Measurements from ENCODE around the gene SLC6A5.
"Not testable (repeated sequence)": the region's sequence is repeated elsewhere in the genome, so short reads cannot be mapped to it uniquely, and the experiment has no call there.

SLC6A5 gene

DNA sequence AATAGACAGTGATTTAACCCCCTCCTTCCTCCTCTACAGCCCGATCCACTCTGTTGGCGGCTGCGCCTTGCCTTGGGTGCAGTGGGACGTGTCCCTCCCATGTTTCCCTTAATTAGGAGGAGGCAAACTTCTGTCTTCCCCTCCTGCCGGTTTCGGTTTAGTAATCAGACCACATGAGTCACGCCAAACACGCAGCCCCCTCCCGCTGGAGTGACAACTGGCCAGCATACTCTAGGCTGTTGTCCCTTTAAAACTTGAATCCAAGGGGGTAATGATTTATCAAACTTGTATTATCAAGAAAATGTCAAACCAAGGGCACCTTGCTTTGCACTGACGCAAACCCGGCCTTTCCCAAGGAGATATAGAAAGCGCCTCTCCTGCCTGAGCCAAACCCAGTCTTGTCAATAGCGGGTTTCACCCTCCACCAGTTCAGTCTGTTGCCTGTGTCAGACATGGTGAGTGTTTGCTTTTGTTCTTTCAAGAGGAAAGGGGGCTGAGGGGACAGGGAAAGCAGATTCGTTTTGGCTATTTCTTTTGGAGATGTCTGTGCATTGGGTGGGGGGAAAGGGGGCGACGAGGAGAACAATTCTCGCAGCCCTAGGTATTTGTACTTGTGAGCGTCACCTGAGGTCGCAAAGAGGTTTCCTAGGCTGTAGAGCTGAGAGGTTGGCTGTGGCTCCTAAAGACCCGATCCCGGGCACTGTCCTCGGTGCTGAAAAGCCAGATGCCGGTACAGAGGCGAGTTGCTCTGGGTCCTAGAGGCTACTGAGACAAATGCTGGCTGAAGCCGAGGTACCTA, at the start of gene SLC6A5:
Gene SLC6A5, plus strand, starts transcription at position 388 of the 799 bp plus-strand sequence. Its CDS starts 65 bp downstream, at position 453.
- DNase-seq, result no peak

DNA sequence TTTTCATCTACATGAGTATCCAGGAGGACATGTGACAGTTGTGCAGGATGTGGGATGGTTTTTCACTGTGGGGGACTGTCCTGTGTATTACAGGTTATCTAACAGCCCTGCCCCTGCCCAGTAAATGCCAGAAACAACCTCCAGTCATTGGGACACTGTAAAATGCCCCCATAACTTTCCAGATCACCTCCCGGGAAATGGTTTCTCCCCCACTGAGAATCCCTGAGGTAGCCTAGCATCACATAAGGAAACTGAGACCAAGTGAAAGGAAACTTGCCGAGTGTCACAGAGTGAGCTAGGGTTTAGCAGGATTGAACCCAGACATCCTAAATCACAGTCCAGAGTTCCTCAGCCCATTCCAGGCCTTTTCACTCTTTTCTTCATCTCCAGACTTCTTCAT, 48.3 kb upstream of the SLC6A5 start:
- no peak for DNase-seq

GRCh38 chr11:20555783-20556182, 43.6 kb upstream of the SLC6A5 start:
- DNase-seq, result no peak

DNA sequence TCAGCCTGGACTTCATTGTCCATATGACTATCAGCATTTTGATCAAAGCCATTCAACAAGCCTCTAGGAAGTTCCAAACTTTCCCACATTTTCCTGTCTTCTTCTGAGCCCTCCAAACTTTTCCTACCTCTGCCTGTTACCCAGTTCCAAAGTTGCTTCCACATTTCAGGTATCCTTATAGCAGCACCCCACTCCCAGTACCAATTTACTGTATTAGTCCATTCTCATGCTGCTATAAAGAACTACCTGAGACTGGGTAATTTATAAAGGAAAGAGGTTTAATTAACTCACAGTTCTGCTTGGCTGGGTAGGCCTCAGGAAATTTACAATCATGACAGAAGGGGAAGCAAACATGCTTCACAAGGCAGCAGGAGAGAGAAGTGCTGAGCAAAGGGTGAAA, 43.0 kb upstream of the SLC6A5 start:
- not testable (repeated sequence) for DNase-seq

DNA sequence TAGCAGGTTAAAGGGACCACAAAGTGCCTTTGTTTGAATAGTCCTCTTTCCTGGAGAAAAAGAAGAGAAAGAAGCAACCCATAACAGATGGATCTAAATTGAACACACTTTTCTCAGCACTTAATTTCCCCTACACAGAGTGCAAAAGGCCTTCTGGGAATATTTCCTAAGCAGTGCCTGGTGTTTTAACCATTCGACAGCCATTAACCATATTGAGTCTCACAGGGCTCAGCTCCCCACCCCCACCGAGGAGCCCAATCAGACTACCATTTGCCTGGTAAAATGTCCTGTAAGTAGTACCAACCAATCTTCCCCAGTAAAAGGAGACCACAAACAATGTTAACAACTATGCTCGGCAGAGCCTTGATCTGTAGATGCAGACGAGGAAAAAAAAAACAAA, 40.7 kb upstream of the SLC6A5 start:
- DNase-seq, result no peak

DNA sequence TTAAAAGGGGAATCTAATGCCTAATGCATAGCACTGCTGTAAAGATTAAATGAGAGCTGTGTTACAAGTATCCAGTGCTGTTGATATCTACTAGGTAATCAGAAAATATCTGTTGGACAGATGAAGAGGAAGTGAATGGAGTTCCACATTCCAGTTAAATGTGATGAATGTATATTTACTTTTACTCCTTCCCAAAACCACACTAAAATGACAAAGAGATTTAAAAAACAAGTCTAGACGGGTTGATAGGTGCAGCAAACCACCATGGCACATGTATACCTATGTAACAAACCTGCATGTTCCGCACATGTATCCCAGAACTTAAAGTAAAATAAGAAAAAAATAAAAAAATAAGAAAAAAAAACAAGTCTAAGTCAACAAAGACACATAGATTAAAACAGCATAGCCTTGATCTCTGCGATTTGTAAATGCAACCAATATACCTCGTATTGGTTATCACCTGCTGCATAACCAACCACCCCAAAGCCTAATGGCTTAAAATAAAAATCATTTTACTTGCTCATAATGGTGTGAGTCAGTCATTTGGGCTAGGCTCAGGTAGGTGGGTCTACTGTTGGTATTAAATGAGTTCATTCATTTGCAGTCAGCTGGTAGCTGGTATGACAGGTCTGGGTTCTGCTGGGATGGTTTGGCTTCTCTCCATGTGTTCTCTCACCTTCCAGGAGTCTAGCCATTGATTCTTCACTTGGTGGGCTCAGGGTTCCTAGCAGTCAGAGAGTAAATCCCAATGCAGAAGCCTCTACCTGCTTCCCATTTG, 39.7 kb upstream of the SLC6A5 start:
- no peak for DNase-seq

GRCh38 chr11:20561915-20562314, 37.5 kb upstream of the SLC6A5 start:
- DNase-seq, result no peak

GRCh38 chr11:20563866-20564265, 35.5 kb upstream of the SLC6A5 start:
- DNase-seq, result no peak

- no peak for DNase-seq
Measured at GRCh38 chr11:20564846-20565635, 34.4 kb upstream of the SLC6A5 start.

- DNase-seq, result not testable (repeated sequence)
Measured at GRCh38 chr11:20566115-20566514, 33.3 kb upstream of the SLC6A5 start.

DNA sequence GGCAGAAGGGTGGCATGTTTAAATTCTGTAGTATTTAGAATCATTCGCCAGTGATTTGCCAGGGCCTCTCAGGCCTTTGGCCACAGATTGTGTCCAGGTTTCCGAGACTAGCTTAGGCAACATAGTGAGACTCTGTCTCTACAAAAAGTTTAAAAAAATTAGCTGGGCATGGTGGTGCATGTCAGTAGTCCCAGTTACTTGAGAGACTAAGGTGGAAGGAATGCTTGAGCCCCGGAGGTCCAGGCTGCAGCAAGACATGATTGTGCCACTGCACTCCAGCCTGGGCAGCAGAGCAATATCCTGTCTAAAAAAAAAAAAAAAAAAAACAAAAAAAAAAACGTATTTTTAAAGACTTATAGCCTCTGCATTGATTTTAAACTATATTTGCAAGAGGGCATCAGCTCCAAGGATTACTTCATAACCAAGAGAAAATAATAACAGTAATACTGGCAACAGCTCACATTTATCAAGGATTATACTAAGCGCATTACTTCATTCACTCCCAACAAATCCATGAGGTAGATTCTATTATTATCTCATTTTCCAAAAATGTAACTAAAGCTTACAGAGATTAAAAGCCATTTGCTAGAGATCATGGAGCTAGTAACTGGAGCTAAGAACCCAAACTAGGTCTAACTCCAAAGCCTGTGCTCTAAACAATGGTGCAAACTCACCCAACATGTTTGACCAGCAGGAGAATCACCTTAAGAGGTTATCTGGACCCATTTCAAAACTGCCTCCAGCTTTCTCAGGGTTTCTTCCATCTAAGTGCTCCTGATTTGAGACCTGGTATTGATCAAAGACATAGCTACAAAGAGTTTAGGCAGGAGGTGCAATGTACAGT, 32.6 kb upstream of the SLC6A5 start:
- DNase-seq, result no peak

- not testable (repeated sequence) for DNase-seq
Measured at GRCh38 chr11:20579725-20580124, 19.7 kb upstream of the SLC6A5 start.

DNA sequence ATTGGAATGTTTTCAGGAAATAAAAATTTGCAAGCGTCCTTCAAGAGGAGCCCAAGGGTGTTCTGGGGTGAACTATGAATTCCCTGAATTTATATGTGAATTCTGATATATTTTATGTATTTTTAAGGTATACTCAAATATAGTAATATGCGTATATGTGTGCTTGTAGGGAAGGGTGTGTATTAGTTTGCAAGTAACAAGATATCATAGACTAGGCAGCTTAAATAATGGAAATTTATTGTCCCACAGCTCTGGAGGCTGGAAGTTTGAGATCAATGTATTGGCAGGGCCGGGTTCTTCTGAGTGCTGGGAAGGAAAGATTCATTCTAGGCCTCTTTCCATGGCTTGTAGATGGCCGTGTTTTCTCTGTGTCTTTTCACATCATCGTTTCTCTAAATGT, 16.2 kb upstream of the SLC6A5 start:
- DNase-seq, result no peak

GRCh38 chr11:20584093-20584774, 15.2 kb upstream of the SLC6A5 start:
- no peak for DNase-seq

DNA sequence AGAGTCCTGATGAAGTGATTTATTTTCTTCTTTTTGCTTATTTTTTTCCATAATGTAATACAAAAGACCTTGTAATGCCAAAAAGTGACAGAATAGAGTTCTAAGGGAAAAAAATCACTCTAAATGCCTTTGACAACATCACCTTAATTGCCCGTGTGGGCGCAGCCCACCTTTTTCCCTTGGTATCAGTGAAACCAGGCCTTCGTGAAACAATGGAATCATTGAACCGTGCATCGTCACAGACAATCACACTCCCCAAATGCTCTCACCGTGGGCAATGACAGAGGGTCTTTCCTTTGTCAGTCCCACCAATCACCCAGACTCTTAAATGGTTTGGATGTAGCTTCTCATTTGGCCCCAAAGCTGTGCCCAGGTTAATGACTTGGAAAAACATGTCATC, 9.6 kb upstream of the SLC6A5 start:
- no peak for DNase-seq

GRCh38 chr11:20590381-20590780, 9.0 kb upstream of the SLC6A5 start:
- no peak for DNase-seq

GRCh38 chr11:20592741-20593140, 6.7 kb upstream of the SLC6A5 start:
- no peak for DNase-seq

GRCh38 chr11:20594274-20595061, 4.9 kb upstream of the SLC6A5 start:
- DNase-seq, result no peak

DNA sequence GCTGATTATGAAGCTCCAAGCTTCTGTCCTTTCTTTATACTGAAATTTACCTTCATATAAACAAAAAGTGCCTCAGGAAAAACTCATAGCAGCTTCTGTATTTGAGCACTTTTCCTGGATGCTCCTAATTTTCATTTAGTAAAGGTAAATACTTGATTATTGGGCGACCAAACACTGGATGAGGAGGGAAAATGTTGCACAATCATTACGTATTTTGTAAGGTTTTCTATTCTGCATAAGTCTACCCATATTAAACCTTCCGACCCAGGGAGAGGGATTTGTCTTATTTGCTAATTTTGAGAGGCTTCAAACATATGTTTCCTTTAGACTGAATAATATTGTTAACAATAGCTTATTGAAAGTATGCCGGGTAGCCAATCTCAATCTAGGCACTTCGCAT, 4.3 kb upstream of the SLC6A5 start:
- DNase-seq, result no peak

- no peak for DNase-seq
Measured at GRCh38 chr11:20596205-20597153, 2.9 kb upstream of the SLC6A5 start.

All from activated naive CD4-positive, alpha-beta T cell treated with anti-CD3 and anti-CD28 coated beads, Interleukin-2, amount 50 U/mL, for 16 hours (primary cell).